ENCODE data around the gene CNTN3. TPM values are rescaled to one million over a fixed set of nuclear protein-coding genes. Genes with fewer than 3 reads are reported as not detected.

Gene CNTN3
- total RNA-seq, 1 donor from 2014 or later = 0.04 TPM

DNA sequence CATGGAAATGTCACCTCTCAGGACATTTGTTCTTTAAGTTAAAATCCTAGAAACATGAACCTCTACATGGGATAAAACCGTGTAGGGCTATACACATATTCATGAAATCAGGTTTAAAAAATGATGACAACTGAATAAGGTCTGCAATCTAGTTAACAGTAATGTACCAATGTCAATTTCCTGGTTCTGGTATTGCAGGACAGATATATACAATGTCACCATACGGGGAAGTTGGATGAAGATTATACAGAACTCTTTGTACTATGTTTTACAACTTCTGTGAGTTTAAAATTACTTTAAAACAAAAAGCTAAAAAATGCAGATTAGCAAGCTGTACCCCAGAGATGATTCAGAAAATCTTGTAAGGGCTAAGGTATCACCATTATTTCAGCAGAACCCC lies 6.7 kb downstream of the CNTN3 start:
- no peak for ATAC-seq

DNA sequence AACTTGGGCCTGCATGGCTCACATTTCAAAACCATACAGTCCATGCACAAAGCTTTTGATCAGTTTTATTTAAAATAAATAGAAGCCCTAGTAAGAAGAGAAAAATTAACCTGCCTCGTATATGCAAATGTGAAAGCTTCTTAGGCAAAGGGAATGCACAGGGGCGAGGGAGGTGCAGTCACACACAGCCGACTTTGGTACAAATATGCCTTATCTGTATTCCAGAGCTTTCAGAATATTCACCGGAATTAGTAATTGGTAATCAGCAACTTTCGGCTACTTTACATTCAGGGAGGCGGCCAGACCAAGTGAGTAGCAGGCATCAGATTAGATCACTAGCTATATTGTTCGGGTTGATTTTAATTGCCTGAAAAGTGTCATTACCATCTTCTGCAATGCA lies 7.5 kb downstream of the CNTN3 start:
- ATAC-seq = no peak

DNA sequence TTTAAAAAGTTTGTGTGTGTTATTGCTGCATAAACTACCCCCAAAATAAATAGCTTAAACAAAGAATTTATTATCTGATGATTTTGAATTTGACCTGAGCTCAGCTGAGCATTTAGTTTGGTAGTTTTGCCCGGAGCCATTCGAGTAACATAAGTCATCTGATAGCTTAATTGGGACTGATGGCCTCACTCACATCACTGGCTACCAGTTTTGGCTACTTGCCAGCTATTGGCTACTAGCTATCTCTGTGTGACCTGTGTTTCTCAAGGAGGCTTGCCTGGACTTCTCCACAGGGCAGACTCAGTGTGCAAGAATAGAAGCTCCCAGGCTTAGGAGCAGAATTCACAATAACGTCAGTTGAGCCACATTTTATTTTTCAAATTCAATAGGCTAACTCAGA lies 9.0 kb downstream of the CNTN3 start:
- no peak for ATAC-seq

DNA sequence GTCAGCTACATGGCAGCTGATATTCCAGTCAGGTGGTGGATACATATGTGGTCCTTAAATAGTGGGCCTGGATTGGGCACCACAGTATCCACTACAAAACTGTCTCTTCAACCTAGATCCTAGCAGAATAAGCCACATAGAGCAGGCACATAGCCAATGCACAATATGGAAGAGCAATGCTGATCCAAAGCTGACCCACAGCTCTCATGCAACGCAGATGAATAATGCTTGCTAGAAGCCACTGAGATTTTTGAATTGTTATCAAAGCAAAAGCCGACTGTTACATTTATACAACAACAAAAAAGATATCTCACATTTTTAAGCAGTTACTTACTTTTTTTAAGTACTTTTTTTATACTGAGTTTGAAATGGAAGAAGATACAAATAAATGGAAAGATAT lies 11.2 kb downstream of the CNTN3 start:
- no peak for ATAC-seq

DNA sequence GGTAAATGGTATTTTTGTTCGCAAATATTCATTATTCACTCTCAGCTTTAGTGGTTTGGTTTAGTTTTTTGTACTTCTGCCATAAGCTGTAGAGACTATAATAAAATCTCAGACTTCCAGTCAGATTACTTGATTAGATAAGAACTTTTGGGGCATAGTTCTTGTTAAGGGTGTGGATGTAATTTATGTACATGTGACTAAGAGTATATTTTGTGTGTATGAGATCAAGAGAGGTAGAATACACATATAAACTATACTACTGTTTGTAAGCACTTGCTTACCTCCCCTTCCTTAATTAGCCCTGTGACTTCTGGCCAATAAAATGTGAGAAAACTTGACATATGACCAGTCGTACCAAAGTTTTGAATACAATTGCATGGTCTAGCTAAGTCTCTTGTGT lies 12.0 kb downstream of the CNTN3 start:
- ATAC-seq = no peak

GRCh38 chr3:74601793-74602192 lies 12.7 kb downstream of the CNTN3 start:
- ATAC-seq = no peak

DNA sequence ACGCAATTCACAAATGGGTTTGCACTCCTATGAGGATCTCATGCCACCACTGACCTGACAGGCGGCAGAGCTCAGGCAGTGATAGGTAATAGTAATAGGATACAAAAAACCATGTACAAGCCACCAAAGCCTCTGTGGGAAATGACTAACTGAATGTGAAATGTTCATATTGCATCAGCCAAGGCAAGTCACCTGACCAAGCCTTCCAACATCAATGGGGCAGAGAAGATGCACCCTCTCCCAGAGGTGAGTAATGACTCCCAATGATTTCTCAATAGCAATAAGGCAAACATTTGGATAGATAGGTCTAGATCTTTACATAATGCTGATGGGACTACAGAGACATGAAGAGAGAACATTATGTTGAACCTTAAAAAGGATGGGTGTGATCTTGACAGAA lies 14.9 kb downstream of the CNTN3 start:
- ATAC-seq = no peak

- ATAC-seq = no peak
Observed at GRCh38 chr3:74593152-74593551, 21.3 kb downstream of the CNTN3 start.

- no peak for ATAC-seq
Observed at GRCh38 chr3:74592359-74592758, 22.1 kb downstream of the CNTN3 start.

GRCh38 chr3:74591946-74592345 lies 22.5 kb downstream of the CNTN3 start:
- ATAC-seq = no peak

DNA sequence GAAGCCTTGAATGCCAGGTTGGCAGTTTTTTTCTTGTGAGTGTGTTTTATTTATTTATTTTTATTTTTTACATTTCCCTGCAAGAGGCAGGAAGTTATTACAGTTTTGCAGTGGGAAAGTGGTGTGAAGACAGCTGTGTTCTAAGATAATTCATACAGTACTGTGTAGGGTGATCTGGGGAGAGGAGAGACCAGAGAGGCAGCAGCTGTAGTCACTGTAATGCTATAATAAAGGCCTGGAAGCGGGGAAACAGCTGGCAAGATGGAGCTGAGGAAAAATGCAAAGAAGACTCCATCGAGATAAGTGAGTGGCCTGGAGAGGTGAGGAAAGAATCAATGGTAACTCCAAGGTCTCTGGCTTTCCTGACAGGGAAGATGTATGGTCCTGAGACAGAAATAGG lies 23.1 kb downstream of the CNTN3 start:
- no peak for ATAC-seq

DNA sequence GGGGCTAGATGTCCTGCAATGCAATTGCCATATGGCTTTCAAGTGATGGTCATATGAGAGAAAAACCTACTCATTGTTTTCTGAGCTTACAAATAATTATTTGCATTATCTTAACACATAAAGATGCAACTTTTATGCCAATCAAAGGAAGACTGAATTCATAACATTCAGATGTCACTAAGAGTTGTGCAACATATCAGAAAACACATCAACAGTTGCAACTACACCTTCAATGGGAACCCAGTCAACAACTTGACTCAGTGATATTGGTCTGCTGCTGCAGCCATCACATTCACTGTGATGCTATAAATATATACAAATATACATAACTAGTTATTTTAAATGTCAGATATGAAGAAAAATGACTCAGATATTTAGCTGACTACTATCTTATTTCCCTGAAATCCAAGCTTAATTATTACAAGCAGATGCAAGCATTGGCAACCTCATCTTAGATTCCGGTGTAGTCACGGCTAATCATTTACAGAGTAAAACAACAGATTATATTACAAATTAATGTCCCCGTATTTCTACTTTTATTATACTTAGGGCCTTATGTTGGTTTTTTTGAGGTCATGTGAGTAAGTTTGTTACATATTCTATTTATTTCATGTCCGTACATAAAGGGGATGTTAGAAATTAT lies 23.7 kb downstream of the CNTN3 start:
- no peak for ATAC-seq

GRCh38 chr3:74584782-74585181 lies 29.7 kb downstream of the CNTN3 start:
- ATAC-seq = no peak

DNA sequence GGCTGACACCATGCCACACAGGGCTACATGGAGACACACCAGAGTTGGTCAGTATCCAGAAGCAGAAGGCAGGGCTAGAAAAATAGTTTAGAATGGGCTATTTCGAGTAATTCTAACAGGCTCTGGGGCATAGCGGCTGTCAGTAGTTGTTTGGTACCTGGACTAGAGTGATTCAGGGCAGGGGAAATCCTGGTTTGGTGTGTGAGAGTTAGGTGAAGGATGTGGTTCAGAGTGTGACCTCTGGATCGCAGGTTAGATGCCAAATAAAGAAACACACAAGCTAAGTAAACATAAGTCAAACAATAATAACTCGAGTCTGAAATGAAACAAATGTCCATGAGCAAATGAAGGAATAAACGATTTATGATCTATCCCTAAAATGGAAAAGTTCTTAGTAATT lies 31.5 kb downstream of the CNTN3 start:
- ATAC-seq = no peak

- ATAC-seq = no peak
Observed at GRCh38 chr3:74575857-74576256, 38.6 kb downstream of the CNTN3 start.

DNA sequence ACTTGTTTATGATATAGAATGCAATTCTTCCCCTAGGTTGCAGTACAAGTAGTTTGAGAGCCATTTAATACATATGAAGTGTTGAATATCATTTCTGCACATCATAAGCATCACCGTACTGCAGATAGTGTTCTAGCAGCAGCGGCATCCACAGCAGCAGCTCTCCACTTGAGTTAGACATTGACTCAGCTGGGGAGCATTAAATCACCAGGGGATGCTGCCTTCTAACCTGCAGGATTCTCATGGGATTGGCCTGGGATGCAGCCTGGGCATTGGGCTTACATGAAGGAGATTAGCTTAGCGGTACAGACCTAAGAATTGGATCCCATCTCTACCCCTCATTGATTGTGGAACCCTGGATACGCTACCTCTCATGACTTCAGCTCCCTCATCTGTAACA lies 43.3 kb downstream of the CNTN3 start:
- no peak for ATAC-seq
